Amygdala (tissue), 56 donors: ENCODE results near the gene SNX25.

Source experiments
- DNase-seq, 56 donors: peaks; one replicate each; lab custom pipeline; 2025; lab: John Stamatoyannopoulos, UW

Gene SNX25

GRCh38 chr4:185395238-185395955 is 186.0 kb downstream of the SNX25 start, which contains the start of gene LRP2BP:
Gene LRP2BP, minus strand, starts transcription at chr4:185395924. Its CDS starts 17,738 bp downstream, at chr4:185378186.
- DNase-seq, result peak in 1 of 56 donors; percentile 50

- DNase-seq, result peak; percentile 58 to 99 (median 94)
Observed at GRCh38 chr4:185395956-185396723, 186.7 kb downstream of the SNX25 start.

DNA sequence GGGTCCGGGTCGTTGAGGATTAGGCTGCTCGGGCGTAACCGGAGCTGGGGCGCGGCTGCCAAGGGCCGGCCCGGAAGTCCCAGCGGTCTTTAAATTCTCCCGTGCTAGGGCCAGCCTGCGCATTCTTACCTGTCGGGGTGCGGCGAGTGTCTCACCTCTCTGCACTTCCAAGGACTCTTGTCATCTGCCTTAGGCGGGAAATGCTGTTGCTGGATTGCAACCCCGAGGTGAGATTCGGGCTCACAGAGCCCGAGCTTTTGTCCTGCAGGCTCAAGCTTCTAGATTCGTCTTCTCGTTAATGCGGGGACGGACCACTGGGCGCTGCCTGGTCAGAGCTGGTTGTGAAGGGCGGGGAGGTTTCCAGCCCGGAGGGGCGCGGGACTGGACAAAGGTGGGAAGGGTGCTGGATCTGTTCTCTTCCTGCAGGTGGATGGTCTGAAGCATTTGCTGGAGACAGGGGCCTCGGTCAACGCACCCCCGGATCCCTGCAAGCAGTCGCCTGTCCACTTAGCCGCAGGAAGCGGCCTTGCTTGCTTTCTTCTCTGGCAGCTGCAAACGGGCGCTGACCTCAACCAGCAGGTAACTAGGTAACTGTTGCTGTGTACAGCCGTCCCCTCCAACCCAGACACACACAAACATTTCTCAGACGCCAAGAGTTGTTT is 187.5 kb downstream of the SNX25 start, which contains the start of gene ANKRD37:
ANKRD37 (plus strand) TSS at position 118 of the 662 bp plus-strand sequence; CDS start at position 201, 83 bp downstream.
- DNase-seq, result peak in 33 of 56 donors; percentile 13 to 75 (median 52)

DNA sequence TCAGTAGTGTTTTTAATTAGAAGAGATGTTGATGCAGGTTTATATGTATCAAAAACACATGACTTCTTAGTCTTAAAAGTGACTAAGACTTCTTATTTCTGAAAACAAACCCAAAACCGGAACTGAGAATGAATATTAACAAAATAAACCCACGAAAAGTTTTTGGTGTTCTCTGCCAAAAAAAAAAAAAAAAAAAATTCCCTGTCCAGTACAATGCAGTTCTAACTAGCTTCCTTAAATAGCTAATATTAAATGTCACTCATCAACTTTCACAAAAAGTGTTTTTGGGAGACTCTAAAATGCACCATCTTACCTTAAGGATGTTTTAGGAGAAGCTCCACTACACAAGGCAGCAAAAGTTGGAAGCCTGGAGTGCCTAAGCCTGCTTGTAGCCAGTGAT is 189.2 kb downstream of the SNX25 start:
- DNase-seq, result no peak

GRCh38 chr4:185399466-185399865 is 190.1 kb downstream of the SNX25 start:
- DNase-seq, result peak in 3 of 56 donors; percentile 7 to 9 (median 8)

DNA sequence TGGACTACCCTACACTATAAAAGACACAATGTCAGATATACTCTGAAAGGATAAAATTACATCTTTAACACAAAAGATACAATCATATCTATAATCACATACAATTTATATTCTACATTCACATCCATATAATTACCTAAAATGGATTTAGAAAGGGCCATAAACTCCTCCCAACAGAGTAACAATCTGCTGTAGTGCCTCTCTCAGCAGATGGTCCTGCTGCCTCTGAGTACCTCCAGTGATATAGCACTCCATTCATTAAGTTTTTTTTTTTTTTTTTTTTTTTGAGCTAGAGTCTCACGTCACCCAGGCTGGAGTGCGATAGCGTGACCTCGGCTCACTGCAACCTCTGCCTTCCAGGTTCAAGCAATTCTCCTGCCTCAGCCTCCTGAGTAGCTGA is 194.6 kb downstream of the SNX25 start:
- DNase-seq, result no peak

DNA sequence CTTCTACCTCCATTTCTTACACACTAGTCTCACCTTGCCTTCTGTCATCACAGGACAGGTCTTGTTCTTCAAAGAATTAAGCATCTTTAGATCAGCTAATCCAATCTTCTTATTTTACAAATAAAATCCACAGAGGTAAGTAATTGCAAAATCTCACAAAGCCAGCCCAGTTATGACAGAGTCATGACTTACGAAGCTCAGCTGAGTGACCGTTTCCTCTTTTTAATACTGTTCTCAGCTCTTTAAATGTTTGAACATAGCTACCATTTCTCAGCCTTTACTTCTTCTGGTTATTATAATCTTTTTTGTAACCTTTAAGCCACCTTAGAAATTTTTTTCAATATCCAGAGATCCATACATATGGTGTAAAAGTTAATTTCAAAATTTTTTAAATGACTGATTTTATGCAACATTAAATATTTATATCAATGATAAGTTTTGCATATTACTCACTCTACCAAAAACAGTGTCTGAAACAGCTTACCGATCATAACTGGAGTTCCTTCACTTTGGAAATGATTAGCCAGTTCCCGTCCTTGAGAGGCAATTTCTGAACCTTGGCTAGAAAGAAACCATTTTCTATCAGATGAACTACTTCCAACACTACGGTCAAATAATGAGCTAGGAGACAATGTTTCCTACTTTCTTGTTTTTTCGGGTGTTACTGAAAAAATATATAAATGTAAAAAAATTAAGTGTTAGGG is 196.1 kb downstream of the SNX25 start:
- DNase-seq, result no peak

GRCh38 chr4:185408432-185408831 is 199.0 kb downstream of the SNX25 start:
- DNase-seq, result no peak

DNA sequence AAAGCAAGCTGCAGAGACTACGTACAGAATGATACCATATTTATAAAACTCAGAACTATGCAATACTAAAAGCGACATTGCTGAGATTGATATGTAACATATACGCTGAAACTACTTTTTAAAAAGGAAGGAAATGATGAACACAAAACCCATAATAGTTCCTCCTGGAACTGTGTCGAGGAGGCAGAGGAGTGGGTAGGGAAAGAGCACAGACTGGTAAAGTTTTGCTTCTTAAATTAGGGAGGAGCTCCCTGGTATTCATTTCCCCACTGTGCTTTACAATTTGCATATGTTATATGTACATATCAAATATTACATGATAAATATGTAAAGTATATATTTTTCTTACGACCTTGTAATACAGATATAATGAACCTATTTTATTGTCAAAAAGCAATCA is 202.5 kb downstream of the SNX25 start:
- DNase-seq, result no peak

GRCh38 chr4:185412412-185412811 is 203.0 kb downstream of the SNX25 start:
- no peak for DNase-seq
